Kidney epithelial cell (primary cell): Measurements from ENCODE around the gene RFXAP. TPM values are rescaled to one million over a fixed set of nuclear protein-coding genes. Genes with fewer than 3 reads are reported as not detected.

Experiments used
- DNase-seq: peaks from one replicate; pipeline ENCODE4 v3.0.0-alpha.2; 2010; ENCODE audit warnings: low read depth
- H3K27me3 ChIP-seq: 2 replicates; pipeline ENCODE4 v1.6.0; 2011; ENCODE audit warnings: low read length; ENCODE audit not compliant: control insufficient read depth, insufficient read depth
- H3K36me3 ChIP-seq: 2 replicates; pipeline ENCODE4 v1.5.1; 2011; ENCODE audit warnings: low read length; ENCODE audit not compliant: control insufficient read depth, insufficient read depth
- H3K4me3 ChIP-seq: 2 replicates; pipeline ENCODE4 v1.5.1; 2011; ENCODE audit warnings: low read depth, mild to moderate bottlenecking, control low read depth, low read length
- total RNA-seq: library from RNA; depleted of rRNA; stranded (reverse); fragments of >200 nt; gene quantifications from 2 replicates; pipeline ENCODE4 v1.2.3, GENCODE V29; 2015
- TF ChIP-seq, protein P1 (sequence below): IDR thresholded peaks from 2 replicates; pipeline ENCODE4 v1.5.1; 2011; ENCODE audit warnings: mild to moderate bottlenecking, moderate library complexity, low read length, control low read depth, inconsistent platforms; ENCODE audit not compliant: insufficient read depth, poor library complexity, severe bottlenecking

Gene RFXAP
- total RNA-seq, 1 donor from 2014 or later = 2.4 TPM

DNA sequence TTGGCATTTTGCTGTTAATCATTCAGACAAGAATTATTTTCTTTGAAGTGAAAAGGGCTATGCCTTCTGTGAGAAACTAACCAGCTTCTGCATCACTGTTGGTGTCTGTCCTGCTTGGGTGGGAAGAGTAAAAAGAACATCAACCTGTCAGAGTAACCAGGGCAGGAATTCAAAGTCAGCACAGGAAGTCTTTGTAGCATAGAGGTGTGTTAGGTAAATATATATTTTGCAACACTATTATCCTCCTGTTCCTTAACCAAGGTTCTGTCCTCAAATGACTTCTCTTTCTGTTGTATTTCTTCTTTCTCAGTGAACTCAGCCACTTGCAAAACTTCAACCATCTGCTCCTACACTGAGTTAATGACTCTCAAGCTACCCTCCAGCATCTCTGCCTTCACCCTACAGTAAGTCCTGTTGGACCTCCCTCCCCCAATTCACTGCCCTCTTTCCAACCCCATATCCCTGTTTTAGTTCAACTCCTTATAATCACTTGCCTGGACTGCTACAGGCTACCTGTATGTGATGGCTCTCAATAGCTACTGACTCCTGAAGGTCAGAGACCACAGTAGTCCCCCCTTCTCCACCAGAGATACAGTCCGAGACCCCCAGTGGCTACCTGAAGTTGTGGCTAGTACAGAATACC lies 51.1 kb downstream of the RFXAP start:
- no peaks in the 10 kb centered on the region for H3K27me3 ChIP-seq
- no peaks in the 10 kb centered on the region for H3K36me3 ChIP-seq
- DNase-seq = no peak
- H3K4me3 ChIP-seq = no peak overlapping the region
- TF ChIP-seq, protein P1, sequence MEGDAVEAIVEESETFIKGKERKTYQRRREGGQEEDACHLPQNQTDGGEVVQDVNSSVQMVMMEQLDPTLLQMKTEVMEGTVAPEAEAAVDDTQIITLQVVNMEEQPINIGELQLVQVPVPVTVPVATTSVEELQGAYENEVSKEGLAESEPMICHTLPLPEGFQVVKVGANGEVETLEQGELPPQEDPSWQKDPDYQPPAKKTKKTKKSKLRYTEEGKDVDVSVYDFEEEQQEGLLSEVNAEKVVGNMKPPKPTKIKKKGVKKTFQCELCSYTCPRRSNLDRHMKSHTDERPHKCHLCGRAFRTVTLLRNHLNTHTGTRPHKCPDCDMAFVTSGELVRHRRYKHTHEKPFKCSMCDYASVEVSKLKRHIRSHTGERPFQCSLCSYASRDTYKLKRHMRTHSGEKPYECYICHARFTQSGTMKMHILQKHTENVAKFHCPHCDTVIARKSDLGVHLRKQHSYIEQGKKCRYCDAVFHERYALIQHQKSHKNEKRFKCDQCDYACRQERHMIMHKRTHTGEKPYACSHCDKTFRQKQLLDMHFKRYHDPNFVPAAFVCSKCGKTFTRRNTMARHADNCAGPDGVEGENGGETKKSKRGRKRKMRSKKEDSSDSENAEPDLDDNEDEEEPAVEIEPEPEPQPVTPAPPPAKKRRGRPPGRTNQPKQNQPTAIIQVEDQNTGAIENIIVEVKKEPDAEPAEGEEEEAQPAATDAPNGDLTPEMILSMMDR = no peak

DNA sequence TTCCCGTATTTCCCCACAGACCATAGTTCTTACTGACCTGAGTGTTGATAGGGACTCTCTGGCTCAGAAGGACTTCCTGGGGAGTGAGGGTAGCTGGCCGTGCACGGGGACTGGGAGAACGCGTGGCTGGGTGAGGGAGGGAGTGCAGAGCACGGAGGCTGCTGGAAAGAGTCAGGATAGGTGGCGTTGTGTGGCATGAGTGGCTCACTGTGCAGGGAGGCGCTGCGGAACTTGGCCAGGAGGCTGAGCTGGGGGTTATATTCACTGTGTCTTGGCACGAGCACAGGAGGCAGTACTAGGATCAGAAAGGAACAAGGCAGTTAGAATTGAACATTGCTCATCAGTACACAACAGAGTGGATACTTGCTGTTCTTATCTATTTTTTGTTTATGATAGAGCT lies 53.6 kb downstream of the RFXAP start:
- TF ChIP-seq, protein P1 = no peak
- no peak overlapping the region for H3K4me3 ChIP-seq

DNA sequence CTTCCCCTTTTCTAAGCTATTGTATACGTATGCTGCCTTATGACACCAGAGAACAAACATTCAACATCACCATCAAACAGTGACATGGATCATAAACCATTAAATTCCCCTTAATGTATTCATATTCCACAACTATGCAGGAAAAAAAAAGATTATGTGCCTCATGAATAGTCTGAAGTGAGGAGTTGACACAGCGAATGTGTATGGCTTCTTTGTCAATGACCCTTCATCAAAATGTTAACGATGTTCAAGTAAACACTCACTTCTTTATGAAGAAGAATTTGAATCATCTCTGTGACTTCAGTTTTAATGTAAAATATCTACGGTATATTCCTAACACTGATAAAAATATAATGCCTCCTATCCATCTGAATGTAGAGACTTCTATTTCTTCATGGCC lies 56.4 kb downstream of the RFXAP start:
- no peak for DNase-seq
- no peak overlapping the region for H3K4me3 ChIP-seq
- no peaks in the 10 kb centered on the region for H3K27me3 ChIP-seq
- no peaks in the 10 kb centered on the region for H3K36me3 ChIP-seq
- TF ChIP-seq, protein P1 = no peak

More for the DNA sequence above, 53.6 kb downstream of the RFXAP start:
- Histone ChIP-seq H3K27me3 (no peaks in the 10 kb centered on the region), H3K36me3 (no peaks in the 10 kb centered on the region)
- DNase-seq = no peak

DNA sequence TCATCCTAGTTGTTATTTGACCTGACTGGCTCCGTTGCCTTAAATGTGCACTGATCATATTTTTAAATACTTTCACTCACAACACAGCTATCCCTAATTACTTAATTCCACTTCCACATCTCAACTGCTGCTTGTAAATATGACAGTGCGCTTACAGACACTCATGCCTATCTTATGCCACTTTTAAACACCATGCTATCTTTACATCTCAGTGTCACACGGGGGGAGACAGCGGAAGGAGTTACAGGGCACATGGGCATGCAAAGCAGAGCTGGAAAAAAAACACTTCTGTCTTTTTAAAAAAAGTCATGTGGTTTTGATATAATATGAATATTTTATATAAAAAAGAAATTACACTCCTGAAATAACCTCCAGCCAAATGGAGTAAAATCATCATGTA lies 56.9 kb downstream of the RFXAP start:
- DNase-seq = no peak
- Histone ChIP-seq H3K27me3 (no peaks in the 10 kb centered on the region), H3K36me3 (no peaks in the 10 kb centered on the region), H3K4me3 (no peak overlapping the region)
- TF ChIP-seq, protein P1 = no peak

Other genes with a start within 250 kb of the RFXAP start
- not detected in 2 replicates for gene SERTM1, start 145.2 kb upstream of the RFXAP start, total RNA-seq
- gene SMAD9, start 101.0 kb downstream of the RFXAP start, total RNA-seq = 0.38 and 0.62 TPM in 2 replicates
- 28.8 and 32.0 TPM in 2 replicates for gene ALG5, start 180.1 kb downstream of the RFXAP start, total RNA-seq
- 48.4 and 55.7 TPM in 2 replicates for gene EXOSC8, start 181.6 kb downstream of the RFXAP start, total RNA-seq
- gene SUPT20H, start 240.5 kb downstream of the RFXAP start, total RNA-seq = 45.3 and 58.6 TPM in 2 replicates